Dendritic cell treated with granulocyte-macrophage colony-stimulating factor and Interleukin-4, amounts not matched to agents 40 ng/mL and 50 ng/mL, for 4 days (primary cell): ENCODE measurements around the gene UBE2Q1.

Experiments
- H3K27ac Mint-ChIP-seq: one replicate; pipeline ENCODE4 v1.8.0; 2022; ENCODE audit warnings: mild to moderate bottlenecking, mixed read lengths
- H3K27me3 Mint-ChIP-seq: one replicate; pipeline ENCODE4 v1.8.0; 2022; ENCODE audit warnings: mild to moderate bottlenecking, mixed read lengths
- H3K36me3 Mint-ChIP-seq: one replicate; pipeline ENCODE4 v1.8.0; 2022; ENCODE audit warnings: low read depth, mixed read lengths
- H3K4me1 Mint-ChIP-seq: one replicate; pipeline ENCODE4 v1.8.0; 2022; ENCODE audit warnings: low read depth, mixed read lengths
- H3K4me3 Mint-ChIP-seq: one replicate; pipeline ENCODE4 v1.8.0; 2022; ENCODE audit warnings: mild to moderate bottlenecking, moderate library complexity, mixed read lengths
- H3K9me3 Mint-ChIP-seq: one replicate; pipeline ENCODE4 v1.8.0; 2022; ENCODE audit warnings: mixed read lengths
- intact Hi-C: fragments of 100-400 bp; cut with micrococcal nuclease; formaldehyde crosslinking; loops from one replicate; pipeline ENCODE4 v1.15.0; 2022

Gene UBE2Q1

GRCh38 chr1:154572468-154573167 lies 14.2 kb upstream of the UBE2Q1 start:
- no peaks in the 10 kb centered on the region for H3K9me3 Mint-ChIP-seq
- H3K27me3 Mint-ChIP-seq: peaks cover 27% of the 10 kb centered on the region
- no peak overlapping the region for H3K4me3 Mint-ChIP-seq
- H3K27ac Mint-ChIP-seq: no peak overlapping the region
- H3K4me1 Mint-ChIP-seq: peaks cover 8% of the 10 kb centered on the region
- H3K36me3 Mint-ChIP-seq: no peaks in the 10 kb centered on the region
- intact Hi-C loops: no loop called here

GRCh38 chr1:154571964-154572288 lies 13.5 kb upstream of the UBE2Q1 start:
- Mint-ChIP-seq H3K9me3 (no peaks in the 10 kb centered on the region), H3K4me3 (no peak overlapping the region), H3K27ac (no peak overlapping the region), H3K27me3 (peaks cover 34% of the 10 kb centered on the region), H3K4me1 (peaks cover 12% of the 10 kb centered on the region), H3K36me3 (no peaks in the 10 kb centered on the region)
- intact Hi-C loops: no loop called here

GRCh38 chr1:154571244-154571963 lies 12.9 kb upstream of the UBE2Q1 start:
- intact Hi-C loops: no loop called here
- no peak overlapping the region for H3K27ac Mint-ChIP-seq
- no peak overlapping the region for H3K4me3 Mint-ChIP-seq
- peaks cover 39% of the 10 kb centered on the region for H3K27me3 Mint-ChIP-seq
- H3K36me3 Mint-ChIP-seq: no peaks in the 10 kb centered on the region
- no peaks in the 10 kb centered on the region for H3K9me3 Mint-ChIP-seq
- H3K4me1 Mint-ChIP-seq: peaks cover 12% of the 10 kb centered on the region

GRCh38 chr1:154568157-154568815 lies 9.8 kb upstream of the UBE2Q1 start:
- H3K27ac Mint-ChIP-seq: no peak overlapping the region
- intact Hi-C loops: no loop called here
- H3K9me3 Mint-ChIP-seq: no peaks in the 10 kb centered on the region
- H3K4me1 Mint-ChIP-seq: peaks cover 12% of the 10 kb centered on the region
- H3K27me3 Mint-ChIP-seq: peaks cover 49% of the 10 kb centered on the region
- H3K36me3 Mint-ChIP-seq: no peaks in the 10 kb centered on the region
- no peak overlapping the region for H3K4me3 Mint-ChIP-seq

- peak within 1 kb of the TSS; percentile 24 for H3K4me3 Mint-ChIP-seq
- H3K9me3 Mint-ChIP-seq: no peaks in the 10 kb centered on the region
- H3K27me3 Mint-ChIP-seq: peaks cover 52% of the 10 kb centered on the region
- no peak within 1 kb of the TSS for H3K27ac Mint-ChIP-seq
- no peaks in the 10 kb centered on the region for H3K36me3 Mint-ChIP-seq
- intact Hi-C loops: no loop called here
- H3K4me1 Mint-ChIP-seq: peaks cover 12% of the 10 kb centered on the region
These were observed 9.1 kb upstream of the UBE2Q1 start, which contains the start of gene CHRNB2 for GRCh38 chr1:154567386-154568156. Gene CHRNB2 (plus strand): TSS chr1:154567778. CDS start chr1:154568045, 267 bp downstream.

GRCh38 chr1:154565876-154566275 lies 7.4 kb upstream of the UBE2Q1 start:
- intact Hi-C loops: no loop called here
- H3K36me3 Mint-ChIP-seq: no peaks in the 10 kb centered on the region
- no peaks in the 10 kb centered on the region for H3K9me3 Mint-ChIP-seq
- H3K27me3 Mint-ChIP-seq: peaks cover 48% of the 10 kb centered on the region
- peaks cover 12% of the 10 kb centered on the region for H3K4me1 Mint-ChIP-seq
- no peak overlapping the region for H3K27ac Mint-ChIP-seq
- H3K4me3 Mint-ChIP-seq: no peak overlapping the region

GRCh38 chr1:154559466-154560044 lies 1.1 kb upstream of the UBE2Q1 start:
- Mint-ChIP-seq H3K27me3 (peaks cover 3% of the 10 kb centered on the region), H3K27ac (peak overlapping the region; percentile 92), H3K4me3 (peak overlapping the region; percentile 94), H3K4me1 (peaks cover 28% of the 10 kb centered on the region), H3K36me3 (peaks cover 32% of the 10 kb centered on the region), H3K9me3 (no peaks in the 10 kb centered on the region)
- intact Hi-C loops: loop anchor here (2.0 kb wide), 2 partner anchors 319 to 377 kb away; partner anchors contain the start of gene PMVK

GRCh38 chr1:154558720-154559465 lies 431 bp upstream of the UBE2Q1 start:
- Mint-ChIP-seq H3K27ac (peak overlapping the region; percentile 92), H3K9me3 (no peaks in the 10 kb centered on the region), H3K27me3 (peaks cover 3% of the 10 kb centered on the region), H3K4me3 (peak overlapping the region; percentile 94), H3K36me3 (peaks cover 39% of the 10 kb centered on the region), H3K4me1 (peaks cover 28% of the 10 kb centered on the region)
- intact Hi-C loops: loop anchor here (2.0 kb wide), 2 partner anchors 320 to 378 kb away; partner anchors contain the start of gene PMVK

- no peaks in the 10 kb centered on the region for H3K9me3 Mint-ChIP-seq
- peaks cover 54% of the 10 kb centered on the region for H3K36me3 Mint-ChIP-seq
- peaks cover 36% of the 10 kb centered on the region for H3K4me1 Mint-ChIP-seq
- intact Hi-C loops: no loop called here
- H3K27ac Mint-ChIP-seq: peak overlapping the region; percentile 92
- peak overlapping the region; percentile 96 for H3K4me3 Mint-ChIP-seq
- H3K27me3 Mint-ChIP-seq: no peaks in the 10 kb centered on the region
These were observed 1.1 kb downstream of the UBE2Q1 start for GRCh38 chr1:154557248-154557938.

- Mint-ChIP-seq H3K4me1 (peaks cover 42% of the 10 kb centered on the region), H3K27me3 (no peaks in the 10 kb centered on the region), H3K9me3 (no peaks in the 10 kb centered on the region), H3K4me3 (peak overlapping the region; percentile 96), H3K27ac (peak overlapping the region; percentile 45), H3K36me3 (peaks cover 64% of the 10 kb centered on the region)
- intact Hi-C loops: no loop called here
These were observed 2.0 kb downstream of the UBE2Q1 start for GRCh38 chr1:154556422-154556821.

- H3K4me3 Mint-ChIP-seq: no peak overlapping the region
- H3K9me3 Mint-ChIP-seq: no peaks in the 10 kb centered on the region
- no peaks in the 10 kb centered on the region for H3K27me3 Mint-ChIP-seq
- H3K27ac Mint-ChIP-seq: no peak overlapping the region
- intact Hi-C loops: no loop called here
- H3K4me1 Mint-ChIP-seq: peaks cover 65% of the 10 kb centered on the region
- peaks cover 93% of the 10 kb centered on the region for H3K36me3 Mint-ChIP-seq
These were observed 5.1 kb downstream of the UBE2Q1 start for GRCh38 chr1:154553056-154554030.
